H1 (cell line): ENCODE measurements around the gene CYGB. TPM values are rescaled to one million over a fixed set of nuclear protein-coding genes. Genes with fewer than 3 reads are reported as not detected.

Experiments used
- CTCF ChIA-PET: fragments of 300-600 bp; sonication (Branson Sonifier 250); formaldehyde crosslinking; loops from one replicate; lab custom pipeline; 2021; ENCODE audit not compliant: partially characterized antibody; lab: Charles Lee
- POLR2A ChIA-PET: fragments of 300-600 bp; sonication (Branson Sonifier 250); formaldehyde crosslinking; loops from one replicate; lab custom pipeline; 2021; ENCODE audit warnings: inconsistent platforms; ENCODE audit not compliant: partially characterized antibody; lab: Charles Lee
- DNase-seq, 2 experiments: peaks; one replicate each; pipeline versions ENCODE4 v3.0.0 to v3.0.0-alpha.2; 2010 to 2022; ENCODE audit warnings: low spot score in 2 of 2, low read depth in 1 of 2, mixed read lengths in 1 of 2
- FAIRE-seq: peaks from 2 replicates; lab custom pipeline; 2011; peaks lifted over from hg19 to GRCh38; lab: Jason Lieb, UNC
- H2AFZ ChIP-seq: 2 replicates; pipeline ENCODE4 v1.8.1; 2012; ENCODE audit warnings: low read length, inconsistent platforms
- H2AK5ac ChIP-seq: 2 replicates; pipeline ENCODE4 v1.6.1; 2013; ENCODE audit warnings: low read depth, low read length
- H2BK120ac ChIP-seq: replicated peaks from 2 replicates; pipeline ENCODE3; 2013; ENCODE audit warnings: low read depth, low read length, inconsistent platforms
- H2BK12ac ChIP-seq: 2 replicates; pipeline ENCODE4 v1.6.1; 2013; ENCODE audit warnings: low read depth, low read length
- H2BK15ac ChIP-seq: 2 replicates; pipeline ENCODE4 v1.6.1; 2013; ENCODE audit warnings: low read length
- H2BK20ac ChIP-seq: 2 replicates; pipeline ENCODE4 v1.6.1; 2013; ENCODE audit warnings: low read length
- H2BK5ac ChIP-seq: 2 replicates; pipeline ENCODE4 v1.6.1; 2013; ENCODE audit warnings: low read depth, low read length
- H3K14ac ChIP-seq: 2 replicates; pipeline ENCODE4 v1.6.1; 2013; ENCODE audit warnings: inconsistent platforms; ENCODE audit not compliant: insufficient read length
- H3K18ac ChIP-seq: 2 replicates; pipeline ENCODE4 v1.6.1; 2013; ENCODE audit warnings: low read length; ENCODE audit errors: extremely low read depth
- H3K23ac ChIP-seq: 2 replicates; pipeline ENCODE4 v1.6.1; 2013; ENCODE audit warnings: inconsistent platforms; ENCODE audit not compliant: insufficient read length
- H3K23me2 ChIP-seq: 2 replicates; pipeline ENCODE4 v1.6.1; 2013; ENCODE audit warnings: low read depth, low read length
- H3K27ac ChIP-seq: 2 replicates; pipeline ENCODE4 v1.6.1; 2011; ENCODE audit warnings: low read depth, low read length, inconsistent platforms
- H3K27me3 ChIP-seq, 4 experiments: replicated peaks in 1 of 4; 1 replicate in 1 of 4; 2 replicates in 3 of 4; pipeline versions ENCODE4 v1.6.1 to v1.8.1; 2011 to 2013; ENCODE audit warnings: low read length in 3 of 4, mild to moderate bottlenecking in 3 of 4, inconsistent platforms in 2 of 4, mixed read lengths in 2 of 4, moderate library complexity in 1 of 4; ENCODE audit not compliant: control insufficient read depth in 3 of 4, insufficient read depth in 3 of 4; ENCODE audit errors: extremely low read depth in 1 of 4
- H3K36me3 ChIP-seq, 4 experiments: 2 replicates each; pipeline versions ENCODE4 v1.6.1 to v1.8.1; 2011 to 2013; ENCODE audit warnings: mild to moderate bottlenecking in 4 of 4, low read length in 3 of 4, moderate library complexity in 2 of 4, control low read depth in 1 of 4, inconsistent platforms in 1 of 4; ENCODE audit not compliant: insufficient read depth in 4 of 4, control insufficient read depth in 2 of 4
- H3K4ac ChIP-seq: replicated peaks from 2 replicates; pipeline ENCODE3; 2013; ENCODE audit warnings: low read length, low read depth, mixed read lengths, inconsistent platforms; ENCODE audit not compliant: insufficient read length
- H3K4me1 ChIP-seq, 4 experiments: replicated peaks in 1 of 4; 1 replicate in 1 of 4; 2 replicates in 3 of 4; pipeline versions ENCODE4 v1.6.1 to v1.8.1; 2011 to 2013; ENCODE audit warnings: low read length in 3 of 4, inconsistent platforms in 2 of 4, mixed read lengths in 1 of 4; ENCODE audit not compliant: insufficient read depth in 4 of 4, control insufficient read depth in 3 of 4
- H3K4me2 ChIP-seq, 2 experiments: 2 replicates each; pipeline versions ENCODE4 v1.6.1 to v1.8.1; 2011 to 2013; ENCODE audit warnings: low read depth in 2 of 2, low read length in 2 of 2, control low read depth in 1 of 2, inconsistent platforms in 1 of 2, mild to moderate bottlenecking in 1 of 2; ENCODE audit not compliant: insufficient read depth in 1 of 2
- H3K4me3 ChIP-seq, 4 experiments: fragments of 200-600, 300-600 bp in 1 of 4; sonication (generic), shearing (Covaris generic), sonication (Bioruptor Twin) in 1 of 4; 2 replicates each; pipeline versions ENCODE4 v1.5.1 to v1.8.1; 2011 to 2016; ENCODE audit warnings: low read length in 4 of 4, low read depth in 3 of 4, control low read depth in 2 of 4, inconsistent platforms in 2 of 4, mild to moderate bottlenecking in 2 of 4, mixed read lengths in 1 of 4, moderate library complexity in 1 of 4; ENCODE audit not compliant: insufficient read depth in 2 of 4; ENCODE audit errors: extremely low read depth in 1 of 4
- H3K56ac ChIP-seq: replicated peaks from 2 replicates; pipeline ENCODE3; 2013; ENCODE audit warnings: low read depth, mild to moderate bottlenecking, mixed read lengths, low read length, inconsistent platforms; ENCODE audit not compliant: insufficient read length
- H3K79me1 ChIP-seq: 2 replicates; pipeline ENCODE4 v1.6.1; 2013; ENCODE audit warnings: low read depth, low read length, control low read depth
- H3K79me2 ChIP-seq, 2 experiments: 2 replicates each; pipeline versions ENCODE4 v1.6.1 to v1.8.1; 2012 to 2013; ENCODE audit warnings: low read length in 2 of 2, mild to moderate bottlenecking in 2 of 2, inconsistent platforms in 1 of 2; ENCODE audit not compliant: insufficient read depth in 2 of 2, control insufficient read depth in 1 of 2
- H3K9ac ChIP-seq, 4 experiments: replicated peaks in 1 of 4; 1 replicate in 1 of 4; 2 replicates in 3 of 4; pipeline versions ENCODE4 v1.6.1 to v1.8.1; 2011 to 2013; ENCODE audit warnings: low read depth in 3 of 4, low read length in 3 of 4, control low read depth in 2 of 4, mild to moderate bottlenecking in 2 of 4, moderate library complexity in 2 of 4, inconsistent platforms in 1 of 4; ENCODE audit errors: extremely low read depth in 1 of 4
- H3K9me3 ChIP-seq, 2 experiments: 2 replicates each; pipeline versions ENCODE4 v1.6.1 to v1.8.1; 2012 to 2013; ENCODE audit warnings: mild to moderate bottlenecking in 2 of 2, moderate library complexity in 2 of 2, control low read depth in 1 of 2, inconsistent platforms in 1 of 2, low read depth in 1 of 2, low read length in 1 of 2, mixed read lengths in 1 of 2; ENCODE audit not compliant: insufficient read depth in 2 of 2
- H4K20me1 ChIP-seq, 2 experiments: replicated peaks in 1 of 2; 2 replicates each; pipeline versions ENCODE3 to v1.8.1; 2011 to 2013; ENCODE audit warnings: inconsistent platforms in 2 of 2, low read length in 2 of 2, mild to moderate bottlenecking in 1 of 2; ENCODE audit not compliant: insufficient read depth in 2 of 2, control insufficient read depth in 1 of 2
- H4K5ac ChIP-seq: 2 replicates; pipeline ENCODE4 v1.6.1; 2013; ENCODE audit warnings: low read length, low read depth, mixed read lengths, inconsistent platforms; ENCODE audit not compliant: insufficient read length
- H4K8ac ChIP-seq: 2 replicates; pipeline ENCODE4 v1.8.0; 2013; ENCODE audit warnings: mild to moderate bottlenecking, moderate library complexity, low read length, inconsistent platforms; ENCODE audit not compliant: insufficient read depth; ENCODE audit errors: extremely low read depth
- H4K91ac ChIP-seq: replicated peaks from 2 replicates; pipeline ENCODE3; 2013; ENCODE audit warnings: low read length, mixed read lengths, inconsistent platforms; ENCODE audit not compliant: insufficient read length
- WGBS, 2 experiments: shearing (Covaris generic) in 1 of 2; methylation state at CpG; one replicate each; pipeline versions ENCODE4 v1.1.6 to v1.1.7; 2013 to 2015; ENCODE audit warnings: low lambda C conversion rate in 2 of 2, mixed read lengths in 2 of 2, inconsistent platforms in 1 of 2, low coverage in 1 of 2, missing lambda C conversion rate in 1 of 2; ENCODE audit not compliant: insufficient replicate concordance in 2 of 2, insufficient coverage in 1 of 2, insufficient read length in 1 of 2; ENCODE audit errors: extremely low coverage in 1 of 2, missing lambda C conversion rate in 1 of 2; 5-methylcytosine and 5-hydroxymethylcytosine counted together
- polyA plus RNA-seq, 7 experiments: library from polyadenylated mRNA; depleted of rRNA in 3 of 7; stranded (reverse) in 5 of 7; unstranded in 2 of 7; fragments of >200 nt in 5 of 7; fragments of 200-250 nt in 2 of 7; gene quantifications; 1 replicate in 5 of 7; 2 replicates in 1 of 7; 4 replicates in 1 of 7; pipeline versions ENCODE4 v1.2.1 to v1.2.3, GENCODE V29; 2011 to 2013; ENCODE audit warnings: missing spikeins in 2 of 7, mixed read lengths in 2 of 7
- total RNA-seq: library from RNA; stranded (reverse); fragmentation: NEBNext Ultra II Directional; extraction: Animal tissue kit (Norgen Biotek cat#: 25700); gene quantifications from 2 replicates; pipeline ENCODE4 v1.2.1, GENCODE V29; 2021

CYGB gene
- total and polyA plus RNA-seq, 2 of the 8 experiments (the other 6 are each of a cell fraction or from before 2014, with no cell fraction given): 2.7 to 3.7 TPM

- Histone ChIP-seq H3K18ac (no peak overlapping the region), H3K9me3 (no peaks in the 10 kb centered on the region), H3K27ac (no peak overlapping the region), H4K91ac (no peak overlapping the region), H2BK120ac (no peak overlapping the region), H2BK15ac (no peak overlapping the region), H2BK12ac (no peak overlapping the region; the same call in 1 of the 2 replicates), H4K5ac (no peak overlapping the region), H3K79me1 (peaks cover 2% of the 10 kb centered on the region; the same call in 1 of the 2 replicates), H3K4me1 (peaks cover 0 to 21% (median 5%) of the 10 kb centered on the region in 4 experiments; a peak in 6 of 7 replicates), H2BK20ac (no peak overlapping the region), H3K79me2 (no peaks in the 10 kb centered on the region), H3K4me3 (no peak overlapping the region), H2BK5ac (no peak overlapping the region), H3K9ac (no peak overlapping the region), H2AK5ac (no peak overlapping the region), H3K56ac (no peak overlapping the region), H4K20me1 (peaks cover 22 to 23% of the 10 kb centered on the region in 2 experiments), H3K23me2 (no peaks in the 10 kb centered on the region; the same call in 1 of the 2 replicates), H3K4ac (no peak overlapping the region), H2AFZ (no peak overlapping the region), H3K14ac (no peak overlapping the region), H3K36me3 (peaks cover 6 to 25% (median 16%) of the 10 kb centered on the region in 4 experiments; a peak in 7 of 8 replicates), H4K8ac (no peak overlapping the region), H3K27me3 (no peaks in the 10 kb centered on the region; a peak in 2 of 7 replicates), H3K23ac (no peak overlapping the region), H3K4me2 (peak overlapping the region; percentile 11 to 32; a peak in 3 of 4 replicates)
- FAIRE-seq: no peak
- 32% methylated on average over 14 of the region's 19 CpGs; no CpG with 5 or more reads in 1 of the 2 experiments for WGBS, 2 experiments
- POLR2A ChIA-PET: interaction anchor here (0.9 to 7.7 kb wide), 11 partner anchors 8 to 164 kb away, joined by 3 to 133 read pairs (median 6); partner anchors contain the start of gene ST6GALNAC2
- DNase-seq: peak in 1 of 2 experiments; percentile 66
- CTCF ChIA-PET: interaction anchor here (0.6 to 9.3 kb wide), 10 partner anchors 11 to 60 kb away, joined by 3 to 71 read pairs (median 6); no protein-coding TSS in a partner anchor
Measured at GRCh38 chr17:76568811-76569221, 31.3 kb upstream of the CYGB start.
